OCI-LY1 (cell line): ENCODE results near the gene GALNTL6.

Experiments
- EZH2 ChIP-seq: fragments of 200-600 bp; sonication (generic), shearing (Covaris generic); IDR thresholded peaks from 2 replicates; pipeline ENCODE4 v1.8.0; 2017; ENCODE audit warnings: borderline replicate concordance, mixed run types, mild to moderate bottlenecking, antibody characterized with exemption, low read length, moderate library complexity, mixed read lengths
- TF ChIP-seq, protein P1 (sequence below): fragments of 200-600 bp; sonication (generic), shearing (Covaris generic); IDR thresholded peaks from 2 replicates; pipeline ENCODE4 v1.5.1; 2017; ENCODE audit warnings: mild to moderate bottlenecking, antibody characterized with exemption, low read length, moderate library complexity, mixed read lengths

DNA sequence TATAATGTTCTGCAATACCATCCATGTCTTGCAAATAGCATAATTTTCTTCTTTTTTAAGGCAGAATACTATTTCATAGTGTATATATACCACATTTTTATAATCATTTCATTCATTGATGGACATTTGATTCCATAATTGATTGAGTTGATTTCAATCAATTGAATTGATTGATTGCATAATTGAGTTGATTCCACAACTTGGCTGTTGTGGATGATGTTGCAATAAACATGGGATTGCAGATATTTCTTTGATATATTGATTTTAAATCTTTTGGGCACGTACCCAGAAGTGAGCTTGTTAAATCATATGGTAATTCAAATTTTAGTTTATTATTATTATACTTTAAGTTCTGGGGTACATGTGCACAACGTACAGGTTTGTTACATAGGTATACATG is 232.8 kb downstream of the GALNTL6 start:
- TF ChIP-seq, protein P1, sequence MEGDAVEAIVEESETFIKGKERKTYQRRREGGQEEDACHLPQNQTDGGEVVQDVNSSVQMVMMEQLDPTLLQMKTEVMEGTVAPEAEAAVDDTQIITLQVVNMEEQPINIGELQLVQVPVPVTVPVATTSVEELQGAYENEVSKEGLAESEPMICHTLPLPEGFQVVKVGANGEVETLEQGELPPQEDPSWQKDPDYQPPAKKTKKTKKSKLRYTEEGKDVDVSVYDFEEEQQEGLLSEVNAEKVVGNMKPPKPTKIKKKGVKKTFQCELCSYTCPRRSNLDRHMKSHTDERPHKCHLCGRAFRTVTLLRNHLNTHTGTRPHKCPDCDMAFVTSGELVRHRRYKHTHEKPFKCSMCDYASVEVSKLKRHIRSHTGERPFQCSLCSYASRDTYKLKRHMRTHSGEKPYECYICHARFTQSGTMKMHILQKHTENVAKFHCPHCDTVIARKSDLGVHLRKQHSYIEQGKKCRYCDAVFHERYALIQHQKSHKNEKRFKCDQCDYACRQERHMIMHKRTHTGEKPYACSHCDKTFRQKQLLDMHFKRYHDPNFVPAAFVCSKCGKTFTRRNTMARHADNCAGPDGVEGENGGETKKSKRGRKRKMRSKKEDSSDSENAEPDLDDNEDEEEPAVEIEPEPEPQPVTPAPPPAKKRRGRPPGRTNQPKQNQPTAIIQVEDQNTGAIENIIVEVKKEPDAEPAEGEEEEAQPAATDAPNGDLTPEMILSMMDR, result no peak
- no peak for TF ChIP-seq EZH2
